ENCODE measurements around the gene NCAM1.

Gene NCAM1

GRCh38 chr11:112949781-112950575, 11.2 kb upstream of the NCAM1 start:
- H3K4me3 ChIP-seq (ENCODE audit: low read length in 2 of 2): peak overlapping the region in 1 of 2 donors; percentile 30
- no peak overlapping the region for H2BK5ac ChIP-seq (ENCODE audit: low read length)
- no peak overlapping the region for H2AK5ac ChIP-seq (ENCODE audit: low read depth, low read length)

GRCh38 chr11:112958670-112959069, 2.5 kb upstream of the NCAM1 start:
- Histone ChIP-seq H2BK120ac (ENCODE audit: low read depth, low read length) (no peak overlapping the region), H4K8ac (ENCODE audit: low read depth, low read length) (no peak overlapping the region), H3K4me3 (ENCODE audit: low read length in 2 of 2) (no peak overlapping the region), H3K4ac (ENCODE audit: low read length) (no peak overlapping the region), H3K4me2 (ENCODE audit: insufficient read depth, low read length, poor library complexity, severe bottlenecking) (no peak overlapping the region), H3K9me3 (replicated peaks in 1 of 2; ENCODE audit: control insufficient read depth in 2 of 2, insufficient read depth in 1 of 2, low read depth in 1 of 2, low read length in 2 of 2) (peaks cover 0 to 2% of the 10 kb centered on the region in 2 donors), H2AK5ac (ENCODE audit: low read depth, low read length) (no peak overlapping the region), H3K79me1 (ENCODE audit: low read depth, low read length) (peaks cover 7% of the 10 kb centered on the region), H2BK15ac (ENCODE audit: low read length) (no peak overlapping the region), H3K4me1 (ENCODE audit: control insufficient read depth in 2 of 2, insufficient read depth in 1 of 2, low read depth in 1 of 2, low read length in 2 of 2) (peaks cover 0 to 5% of the 10 kb centered on the region in 2 donors), H3K36me3 (replicated peaks in 1 of 2; ENCODE audit: control insufficient read depth in 2 of 2, insufficient read depth in 2 of 2, low read length in 2 of 2) (no peaks in the 10 kb centered on the region), H2AFZ (ENCODE audit: low read length) (no peak overlapping the region), H4K91ac (ENCODE audit: low read depth, low read length, poor library complexity) (no peak overlapping the region), H3K27ac (replicated peaks; ENCODE audit: low read length) (no peak overlapping the region), H3K27me3 (ENCODE audit: control insufficient read depth in 3 of 3, insufficient read depth in 3 of 3, low read depth in 1 of 3, low read length in 3 of 3) (peaks cover 0 to 32% (median 0%) of the 10 kb centered on the region in 3 experiments), H3K9ac (ENCODE audit: low read depth, low read length, poor library complexity) (no peak overlapping the region), H2BK5ac (ENCODE audit: low read length) (no peak overlapping the region), H2BK12ac (ENCODE audit: low read length) (no peak overlapping the region), H3K14ac (ENCODE audit: low read length) (no peak overlapping the region), H3K23ac (ENCODE audit: low read depth, low read length, poor library complexity) (no peak overlapping the region), H3K18ac (ENCODE audit: low read length) (no peak overlapping the region)
- no CpG with 5 or more reads among the region's 4 CpGs for WGBS, 2 donors (ENCODE audit: extremely low coverage in 2 of 2, insufficient read length in 2 of 2, insufficient replicate concordance in 1 of 2)
- DNase-seq (ENCODE audit: low spot score): no peak

More at GRCh38 chr11:112949781-112950575, 11.2 kb upstream of the NCAM1 start:
- Histone ChIP-seq H3K4me2 (ENCODE audit: insufficient read depth, low read length, poor library complexity, severe bottlenecking) (no peak overlapping the region), H3K14ac (ENCODE audit: low read length) (no peak overlapping the region), H3K18ac (ENCODE audit: low read length) (no peak overlapping the region), H4K8ac (ENCODE audit: low read depth, low read length) (no peak overlapping the region), H3K9ac (ENCODE audit: low read depth, low read length, poor library complexity) (no peak overlapping the region), H2AFZ (ENCODE audit: low read length) (no peak overlapping the region), H2BK120ac (ENCODE audit: low read depth, low read length) (no peak overlapping the region), H3K4ac (ENCODE audit: low read length) (no peak overlapping the region), H3K27ac (replicated peaks; ENCODE audit: low read length) (no peak overlapping the region), H4K91ac (ENCODE audit: low read depth, low read length, poor library complexity) (no peak overlapping the region), H2BK12ac (ENCODE audit: low read length) (no peak overlapping the region), H3K79me1 (ENCODE audit: low read depth, low read length) (no peaks in the 10 kb centered on the region), H3K4me1 (ENCODE audit: control insufficient read depth in 2 of 2, insufficient read depth in 1 of 2, low read depth in 1 of 2, low read length in 2 of 2) (peaks cover 0 to 2% of the 10 kb centered on the region in 2 donors), H2BK15ac (ENCODE audit: low read length) (no peak overlapping the region), H3K23ac (ENCODE audit: low read depth, low read length, poor library complexity) (no peak overlapping the region), H3K36me3 (replicated peaks in 1 of 2; ENCODE audit: control insufficient read depth in 2 of 2, insufficient read depth in 2 of 2, low read length in 2 of 2) (no peaks in the 10 kb centered on the region), H3K9me3 (replicated peaks in 1 of 2; ENCODE audit: control insufficient read depth in 2 of 2, insufficient read depth in 1 of 2, low read depth in 1 of 2, low read length in 2 of 2) (no peaks in the 10 kb centered on the region), H3K27me3 (ENCODE audit: control insufficient read depth in 3 of 3, insufficient read depth in 3 of 3, low read depth in 1 of 3, low read length in 3 of 3) (no peaks in the 10 kb centered on the region)
- WGBS, 2 donors (ENCODE audit: extremely low coverage in 2 of 2, insufficient read length in 2 of 2, insufficient replicate concordance in 1 of 2): no CpG with 5 or more reads among the region's 6 CpGs
- DNase-seq (ENCODE audit: low spot score): no peak

- Histone ChIP-seq H3K4me3 (ENCODE audit: low read length in 2 of 2) (peak overlapping the region; percentile 53 to 93), H3K9me3 (replicated peaks in 1 of 2; ENCODE audit: control insufficient read depth in 2 of 2, insufficient read depth in 1 of 2, low read depth in 1 of 2, low read length in 2 of 2) (no peaks in the 10 kb centered on the region), H3K4ac (ENCODE audit: low read length) (no peak overlapping the region), H2BK15ac (ENCODE audit: low read length) (no peak overlapping the region), H3K4me2 (ENCODE audit: insufficient read depth, low read length, poor library complexity, severe bottlenecking) (peak overlapping the region; percentile 93), H3K27ac (replicated peaks; ENCODE audit: low read length) (no peak overlapping the region), H3K36me3 (replicated peaks in 1 of 2; ENCODE audit: control insufficient read depth in 2 of 2, insufficient read depth in 2 of 2, low read length in 2 of 2) (no peaks in the 10 kb centered on the region), H3K9ac (ENCODE audit: low read depth, low read length, poor library complexity) (peak overlapping the region; percentile 85), H2AFZ (ENCODE audit: low read length) (peak overlapping the region; percentile 98), H2BK12ac (ENCODE audit: low read length) (no peak overlapping the region), H3K23ac (ENCODE audit: low read depth, low read length, poor library complexity) (peak overlapping the region; percentile 55), H4K91ac (ENCODE audit: low read depth, low read length, poor library complexity) (no peak overlapping the region), H3K18ac (ENCODE audit: low read length) (peak overlapping the region; percentile 76), H2BK120ac (ENCODE audit: low read depth, low read length) (no peak overlapping the region), H2BK5ac (ENCODE audit: low read length) (no peak overlapping the region), H3K79me1 (ENCODE audit: low read depth, low read length) (peaks cover 7% of the 10 kb centered on the region), H4K8ac (ENCODE audit: low read depth, low read length) (no peak overlapping the region), H2AK5ac (ENCODE audit: low read depth, low read length) (no peak overlapping the region), H3K4me1 (ENCODE audit: control insufficient read depth in 2 of 2, insufficient read depth in 1 of 2, low read depth in 1 of 2, low read length in 2 of 2) (peaks cover 0 to 5% of the 10 kb centered on the region in 2 donors), H3K14ac (ENCODE audit: low read length) (peak overlapping the region; percentile 97), H3K27me3 (ENCODE audit: control insufficient read depth in 3 of 3, insufficient read depth in 3 of 3, low read depth in 1 of 3, low read length in 3 of 3) (peaks cover 0 to 60% (median 0%) of the 10 kb centered on the region in 3 experiments)
- WGBS, 2 donors (ENCODE audit: extremely low coverage in 2 of 2, insufficient read length in 2 of 2, insufficient replicate concordance in 1 of 2): no CpG with 5 or more reads among the region's 82 CpGs
- DNase-seq (ENCODE audit: low spot score): peak; percentile 39
Observed at GRCh38 chr11:112961751-112962578, 745 bp downstream of the NCAM1 start.

Data from neuronal stem cell (in vitro differentiated cells).